HepG2 (cell line): Measurements from ENCODE around the gene ZNF575. TPM values are rescaled to one million over a fixed set of nuclear protein-coding genes. Genes with fewer than 3 reads are reported as not detected.

Experiments
- ARID5B ChIP-seq: IDR thresholded peaks from 2 replicates; pipeline ENCODE4 v1.4.0; 2020; ENCODE audit warnings: mild to moderate bottlenecking, missing genetic modification reagents
- FOSL2 ChIP-seq: sonication (generic); formaldehyde crosslinking; IDR thresholded peaks from 2 replicates; pipeline ENCODE4 v1.4.0; 2020; ENCODE audit warnings: missing genetic modification reagents
- GABPA ChIP-seq, 2 experiments: IDR thresholded peaks; 2 replicates each; pipeline ENCODE4 v1.6.1; 2011 to 2016; ENCODE audit warnings: low read depth in 2 of 2, low read length in 1 of 2, missing biosample characterization in 1 of 2, missing genetic modification characterization in 1 of 2
- HNF1A ChIP-seq, 2 experiments: sonication (generic) in 1 of 2; formaldehyde crosslinking in 1 of 2; IDR thresholded peaks; 2 replicates each; pipeline versions ENCODE4 v1.4.0 to v1.6.1; 2016 to 2020; ENCODE audit warnings: borderline replicate concordance in 1 of 2, low read depth in 1 of 2, mild to moderate bottlenecking in 1 of 2, missing genetic modification reagents in 1 of 2
- HOXD1 ChIP-seq: sonication (generic); formaldehyde crosslinking; IDR thresholded peaks from 2 replicates; pipeline ENCODE4 v1.5.0; 2020; ENCODE audit warnings: missing genetic modification reagents
- KDM3A ChIP-seq: IDR thresholded peaks from 2 replicates; pipeline ENCODE4 v1.6.1; 2018; ENCODE audit warnings: low read depth, missing compliant biosample characterization
- MXI1 ChIP-seq: IDR thresholded peaks from 3 replicates; pipeline ENCODE4 v1.6.1; 2012; ENCODE audit warnings: low read depth, low read length, inconsistent platforms, borderline replicate concordance
- NFKBIZ ChIP-seq: IDR thresholded peaks from 2 replicates; pipeline ENCODE4 v1.6.1; 2018; ENCODE audit warnings: missing genetic modification reagents, missing compliant biosample characterization
- PAXIP1 ChIP-seq: sonication (generic); formaldehyde crosslinking; conservative IDR thresholded peaks from 2 replicates; pipeline ENCODE4 v1.4.0; 2020; ENCODE audit warnings: mild to moderate bottlenecking, missing genetic modification reagents, moderate library complexity
- PHF8 ChIP-seq: sonication (generic); formaldehyde crosslinking; IDR thresholded peaks from 2 replicates; pipeline ENCODE4 v1.5.0; 2020; ENCODE audit warnings: missing genetic modification reagents
- REPIN1 ChIP-seq: sonication (generic); formaldehyde crosslinking; IDR thresholded peaks from 2 replicates; pipeline ENCODE4 v1.8.0; 2022; ENCODE audit warnings: missing genetic modification reagents, low read depth, mild to moderate bottlenecking, borderline replicate concordance
- SOX13 ChIP-seq, 3 experiments: fragments of 450-650 bp in 1 of 3; sonication (generic) in 1 of 3; formaldehyde crosslinking in 1 of 3; IDR thresholded peaks in 2 of 3; conservative IDR thresholded peaks in 1 of 3; 2 replicates each; pipeline versions ENCODE4 v1.5.0 to v1.6.1; 2016 to 2020; ENCODE audit warnings: antibody characterized with exemption in 1 of 3, mild to moderate bottlenecking in 1 of 3, missing compliant biosample characterization in 1 of 3, missing genetic modification reagents in 1 of 3, moderate library complexity in 1 of 3
- SP4 ChIP-seq: sonication (generic); formaldehyde crosslinking; IDR thresholded peaks from 2 replicates; pipeline ENCODE4 v1.8.1; 2023; ENCODE audit warnings: mild to moderate bottlenecking, missing genetic modification reagents
- ZNF317 ChIP-seq: sonication (generic); formaldehyde crosslinking; IDR thresholded peaks from 2 replicates; pipeline ENCODE4 v1.5.0; 2020; ENCODE audit warnings: mild to moderate bottlenecking, missing genetic modification reagents
- polyA plus RNA-seq, 8 experiments: library from polyadenylated mRNA; depleted of rRNA in 3 of 8; stranded (reverse) in 7 of 8; unstranded in 1 of 8; fragments of >200 nt; fragmentation: Illumina TruSeq in 4 of 8; extraction: Trizol in 4 of 8; gene quantifications; 2 replicates each; pipeline versions ENCODE4 v1.2.1 to v1.2.3, GENCODE V29; 2011 to 2016; ENCODE audit warnings: low read depth in 4 of 8, missing spikeins in 1 of 8, mixed read lengths in 1 of 8; ENCODE audit not compliant: insufficient read depth in 1 of 8
- total RNA-seq, 5 experiments: library from RNA; depleted of rRNA; stranded (reverse); fragments of >200 nt; fragmentation: Illumina TruSeq; extraction: Trizol; gene quantifications; 2 replicates each; pipeline ENCODE4 v1.2.3, GENCODE V29; 2016; ENCODE audit warnings: low read depth in 1 of 5

ZNF575 gene
- total and polyA plus RNA-seq, 2 of the 13 experiments (the other 11 are each of a cell fraction or from before 2014, with no cell fraction given): 0.17 to 0.27 TPM

- TF ChIP-seq FOSL2 (peak; percentile 39; the same call in 1 of the 2 replicates), SP4 (CRISPR knock-in tag) (peak; percentile 48; the same call in 1 of the 2 replicates), REPIN1 (peak; percentile 37; the same call in 1 of the 2 replicates), HNF1A (IDR thresholded peaks at IDR 0.05; ENCODE audit: low read depth) (no peak), HNF1A (CRISPR knock-in tag; IDR thresholded peaks at IDR 0.05; ENCODE audit: borderline replicate concordance) (no peak), PAXIP1 (CRISPR knock-in tag) (peak; percentile 75), ZNF317 (CRISPR knock-in tag) (no peak; the same call in 1 of the 2 replicates), ARID5B (CRISPR knock-in tag) (peak; percentile 66), NFKBIZ (CRISPR knock-in tag) (no peak), MXI1 (0 out of 3 replicates have a peak, but pooled peaks have one; percentile 10), GABPA (IDR thresholded peaks at IDR 0.05; ENCODE audit: low read depth, low read length) (0 out of 2 replicates have a peak, but pooled peaks have one; percentile 26), GABPA (CRISPR knock-in tag; IDR thresholded peaks at IDR 0.05; ENCODE audit: low read depth) (peak; percentile 78), KDM3A (CRISPR knock-in tag) (peak; percentile 76; the same call in 1 of the 2 replicates), SOX13 (IDR thresholded peaks at IDR 0.05) (no peak), SOX13 (CRISPR knock-in tag; conservative IDR thresholded peaks at IDR 0.05 in 1 of 2, IDR thresholded peaks at IDR 0.05 in 1 of 2) (peak in 1 of 2 experiments; percentile 49; a peak in 2 of 4 replicates), PHF8 (peak; percentile 24; the same call in 1 of the 2 replicates), HOXD1 (CRISPR knock-in tag) (no peak)
Observed at GRCh38 chr19:43524922-43525835, 7.8 kb upstream of the ZNF575 start (continued).
